SK-N-MC (cell line): ENCODE data around the gene ATXN7L2.

Experiments
- EZH2 ChIP-seq: fragments of 200-600 bp; sonication (generic); IDR thresholded peaks from one replicate; pipeline ENCODE4 v1.6.1; 2017; ENCODE audit warnings: antibody characterized with exemption
- FOXP2 ChIP-seq: optimal IDR thresholded peaks from 2 replicates; pipeline ENCODE3; 2011; ENCODE audit warnings: mild to moderate bottlenecking, moderate library complexity; ENCODE audit not compliant: insufficient read depth; ENCODE audit errors: extremely low read length, control extremely low read depth
- POLR2AphosphoS5 ChIP-seq: IDR thresholded peaks from 2 replicates; pipeline ENCODE4 v1.6.1; 2012; ENCODE audit warnings: mild to moderate bottlenecking, low read depth, low read length, borderline replicate concordance

DNA sequence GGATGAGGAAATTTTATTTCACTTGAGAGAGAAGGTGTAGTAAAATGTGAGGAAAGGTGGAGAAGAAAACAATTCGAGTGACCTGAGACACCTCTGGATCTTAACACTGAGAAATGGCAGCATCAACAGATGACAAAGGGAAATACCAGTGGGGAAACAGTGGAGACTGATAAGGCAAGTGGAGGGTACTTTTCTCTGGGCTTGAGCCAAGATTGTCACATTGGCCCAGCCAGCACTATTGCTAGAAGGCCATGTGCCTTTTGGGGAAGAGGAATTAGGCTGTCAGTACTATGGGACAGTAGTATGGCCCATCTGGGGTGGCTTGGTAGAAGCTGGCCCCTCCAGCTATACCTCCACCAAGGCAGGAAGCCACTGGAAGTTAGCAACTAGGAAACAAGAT is 9.0 kb upstream of the ATXN7L2 start:
- TF ChIP-seq EZH2 (no peak), POLR2AphosphoS5 (no peak), FOXP2 (no peak)
